Measurements from ENCODE around the gene AUTS2. TPM values are rescaled to one million over a fixed set of nuclear protein-coding genes. Genes with fewer than 3 reads are reported as not detected.
A peak's percentile ranks its signal among the peaks of the same experiment; 100 is the strongest.

AUTS2 gene
- total and polyA plus RNA-seq, 10 donors: 6.1 to 54.8 (median 29.1) TPM

- no peaks in the 10 kb centered on the region for H3K27me3 ChIP-seq (replicated peaks in 1 of 7)
- H3K27ac ChIP-seq: peak overlapping the region in 3 of 8 donors; percentile 53 to 72 (median 55)
- H3K36me3 ChIP-seq: no peaks in the 10 kb centered on the region
- no peaks in the 10 kb centered on the region for H3K9me3 ChIP-seq
- 88 to 96% (median 91%) methylated on average over 3 of the region's 3 CpGs for WGBS, 5 donors
- DNase-seq: no peak
- intact Hi-C loops (cut with DNase I; ENCODE audit: low total_unique reads): no loop called here
- H3K4me3 ChIP-seq: no peak overlapping the region
- peaks cover 0 to 3% (median 0%) of the 10 kb centered on the region in 6 donors for H3K4me1 ChIP-seq
- TF ChIP-seq POLR2AphosphoS5 (IDR thresholded peaks at IDR 0.05): no peak
- TF ChIP-seq, protein P1, sequence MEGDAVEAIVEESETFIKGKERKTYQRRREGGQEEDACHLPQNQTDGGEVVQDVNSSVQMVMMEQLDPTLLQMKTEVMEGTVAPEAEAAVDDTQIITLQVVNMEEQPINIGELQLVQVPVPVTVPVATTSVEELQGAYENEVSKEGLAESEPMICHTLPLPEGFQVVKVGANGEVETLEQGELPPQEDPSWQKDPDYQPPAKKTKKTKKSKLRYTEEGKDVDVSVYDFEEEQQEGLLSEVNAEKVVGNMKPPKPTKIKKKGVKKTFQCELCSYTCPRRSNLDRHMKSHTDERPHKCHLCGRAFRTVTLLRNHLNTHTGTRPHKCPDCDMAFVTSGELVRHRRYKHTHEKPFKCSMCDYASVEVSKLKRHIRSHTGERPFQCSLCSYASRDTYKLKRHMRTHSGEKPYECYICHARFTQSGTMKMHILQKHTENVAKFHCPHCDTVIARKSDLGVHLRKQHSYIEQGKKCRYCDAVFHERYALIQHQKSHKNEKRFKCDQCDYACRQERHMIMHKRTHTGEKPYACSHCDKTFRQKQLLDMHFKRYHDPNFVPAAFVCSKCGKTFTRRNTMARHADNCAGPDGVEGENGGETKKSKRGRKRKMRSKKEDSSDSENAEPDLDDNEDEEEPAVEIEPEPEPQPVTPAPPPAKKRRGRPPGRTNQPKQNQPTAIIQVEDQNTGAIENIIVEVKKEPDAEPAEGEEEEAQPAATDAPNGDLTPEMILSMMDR (IDR thresholded peaks at IDR 0.05 in 8 of 11, conservative IDR thresholded peaks at IDR 0.05 in 3 of 11): no peak
- TF ChIP-seq POLR2A (IDR thresholded peaks at IDR 0.05): no peak
Measured at GRCh38 chr7:70660819-70661191, 1062.5 kb downstream of the AUTS2 start.

DNA sequence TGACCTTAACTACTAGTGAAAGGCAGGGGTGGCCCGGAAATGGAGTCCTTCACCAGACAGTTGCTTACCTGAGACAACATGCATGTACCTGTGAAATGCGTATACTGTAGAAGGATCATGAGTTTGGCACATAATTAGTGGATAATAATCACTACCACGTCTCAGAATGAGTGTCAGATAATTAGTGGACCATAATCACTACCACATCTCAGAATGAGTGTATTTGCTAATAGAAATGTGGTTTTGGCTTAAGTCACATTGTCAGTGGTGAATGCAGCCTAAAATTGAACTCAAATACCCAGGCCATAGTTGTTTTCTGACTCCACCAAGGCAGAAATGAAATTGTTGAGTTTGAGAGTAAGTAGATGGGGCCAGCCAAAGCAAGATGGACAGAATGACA lies 1065.4 kb downstream of the AUTS2 start:
- peaks cover 0 to 3% (median 0%) of the 10 kb centered on the region in 6 donors for H3K4me1 ChIP-seq
- DNase-seq: no peak
- WGBS, 5 donors: 52 to 62% (median 59%) methylated on average over 3 of the region's 3 CpGs
- no peak overlapping the region for H3K27ac ChIP-seq
- intact Hi-C loops (cut with DNase I; ENCODE audit: low total_unique reads): no loop called here
- H3K4me3 ChIP-seq: no peak overlapping the region
- no peaks in the 10 kb centered on the region for H3K36me3 ChIP-seq
- TF ChIP-seq POLR2AphosphoS5 (IDR thresholded peaks at IDR 0.05): no peak
- TF ChIP-seq, protein P1 (IDR thresholded peaks at IDR 0.05 in 8 of 11, conservative IDR thresholded peaks at IDR 0.05 in 3 of 11): no peak
- TF ChIP-seq POLR2A (IDR thresholded peaks at IDR 0.05): no peak
- H3K9me3 ChIP-seq: no peaks in the 10 kb centered on the region
- H3K27me3 ChIP-seq (replicated peaks in 1 of 7): no peaks in the 10 kb centered on the region

DNA sequence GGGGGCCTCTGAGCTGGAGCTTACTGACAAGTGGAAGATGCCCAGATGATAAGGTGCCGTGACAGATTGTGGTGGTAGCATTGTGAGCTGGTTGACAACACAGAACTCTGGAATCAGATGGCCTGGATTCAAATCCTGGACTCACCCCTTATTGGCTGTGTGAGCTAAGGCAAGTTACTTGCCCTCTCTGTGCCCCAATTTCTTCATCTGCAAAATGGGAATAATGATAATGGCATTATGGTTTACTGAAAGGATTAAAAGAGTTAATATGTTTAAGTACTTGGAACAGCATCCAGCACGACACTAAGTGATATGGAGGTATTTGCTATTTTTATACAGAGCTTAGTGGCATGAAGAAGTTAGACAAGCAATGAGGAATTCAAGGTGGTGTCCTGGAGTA lies 1067.7 kb downstream of the AUTS2 start:
- no peaks in the 10 kb centered on the region for H3K36me3 ChIP-seq
- H3K27ac ChIP-seq: no peak overlapping the region
- DNase-seq: no peak
- H3K27me3 ChIP-seq (replicated peaks in 1 of 7): no peaks in the 10 kb centered on the region
- intact Hi-C loops (cut with DNase I; ENCODE audit: low total_unique reads): no loop called here
- no peaks in the 10 kb centered on the region for H3K9me3 ChIP-seq
- peaks cover 0 to 4% (median 0%) of the 10 kb centered on the region in 6 donors for H3K4me1 ChIP-seq
- no peak for TF ChIP-seq POLR2AphosphoS5 (IDR thresholded peaks at IDR 0.05)
- TF ChIP-seq, protein P1 (IDR thresholded peaks at IDR 0.05 in 8 of 11, conservative IDR thresholded peaks at IDR 0.05 in 3 of 11): no peak
- no peak for TF ChIP-seq POLR2A (IDR thresholded peaks at IDR 0.05)
- WGBS, 5 donors: 78 to 92% (median 88%) methylated on average over 2 of the region's 2 CpGs
- H3K4me3 ChIP-seq: no peak overlapping the region

- Histone ChIP-seq H3K9me3 (no peaks in the 10 kb centered on the region), H3K4me1 (peaks cover 0 to 4% (median 0%) of the 10 kb centered on the region in 6 donors), H3K4me3 (no peak overlapping the region), H3K27me3 (replicated peaks in 1 of 7) (no peaks in the 10 kb centered on the region), H3K36me3 (no peaks in the 10 kb centered on the region), H3K27ac (no peak overlapping the region)
- WGBS, 5 donors: 93 to 99% (median 96%) methylated on average over 2 of the region's 2 CpGs
- TF ChIP-seq POLR2A (IDR thresholded peaks at IDR 0.05): no peak
- TF ChIP-seq, protein P1 (IDR thresholded peaks at IDR 0.05 in 8 of 11, conservative IDR thresholded peaks at IDR 0.05 in 3 of 11): no peak
- TF ChIP-seq POLR2AphosphoS5 (IDR thresholded peaks at IDR 0.05): no peak
- intact Hi-C loops (cut with DNase I; ENCODE audit: low total_unique reads): no loop called here
- no peak for DNase-seq
Measured at GRCh38 chr7:70667406-70667805, 1069.1 kb downstream of the AUTS2 start.

Measured in spleen (tissue), 11 donors.